HG03571 (cell line): ENCODE data around the gene RHPN2.
"Not testable (repeated sequence)": the region's sequence is repeated elsewhere in the genome, so short reads cannot be mapped to it uniquely, and the experiment has no call there.

Experiments
- ATAC-seq: cut with Tn5 transposase; IDR thresholded peaks from one replicate; pipeline ENCODE4 v1.9.1; 2021; ENCODE audit not compliant: unreplicated experiment

Gene RHPN2

GRCh38 chr19:33066543-33066942 lies 1.9 kb upstream of the RHPN2 start:
- ATAC-seq = no peak

- ATAC-seq = peak; percentile 35
Observed at GRCh38 chr19:33064458-33064791, 263 bp downstream of the RHPN2 start.

- no peak for ATAC-seq
Observed at GRCh38 chr19:33063753-33064457, 783 bp downstream of the RHPN2 start.

GRCh38 chr19:33063356-33063752 lies 1.3 kb downstream of the RHPN2 start:
- no peak for ATAC-seq

GRCh38 chr19:33062902-33063301 lies 1.8 kb downstream of the RHPN2 start:
- ATAC-seq = no peak

GRCh38 chr19:33060586-33060985 lies 4.1 kb downstream of the RHPN2 start:
- ATAC-seq = no peak

GRCh38 chr19:33055718-33056117 lies 9.0 kb downstream of the RHPN2 start:
- ATAC-seq = no peak

GRCh38 chr19:33054623-33055022 lies 10.1 kb downstream of the RHPN2 start:
- ATAC-seq = no peak

GRCh38 chr19:33052352-33052972 lies 12.2 kb downstream of the RHPN2 start:
- no peak for ATAC-seq

GRCh38 chr19:33050110-33050509 lies 14.6 kb downstream of the RHPN2 start:
- no peak for ATAC-seq

- ATAC-seq = no peak
Observed at GRCh38 chr19:33048806-33049676, 15.6 kb downstream of the RHPN2 start.

- no peak for ATAC-seq
Observed at GRCh38 chr19:33047422-33047821, 17.3 kb downstream of the RHPN2 start.

- ATAC-seq = not testable (repeated sequence)
Observed at GRCh38 chr19:33041828-33042160, 22.9 kb downstream of the RHPN2 start.

- ATAC-seq = no peak
Observed at GRCh38 chr19:33040994-33041827, 23.5 kb downstream of the RHPN2 start.

- ATAC-seq = no peak
Observed at GRCh38 chr19:33039815-33040214, 24.9 kb downstream of the RHPN2 start.

GRCh38 chr19:33039108-33039599 lies 25.5 kb downstream of the RHPN2 start:
- no peak for ATAC-seq

GRCh38 chr19:33037168-33038025 lies 27.3 kb downstream of the RHPN2 start:
- ATAC-seq = not testable (repeated sequence)

- not testable (repeated sequence) for ATAC-seq
Observed at GRCh38 chr19:33036370-33037167, 28.1 kb downstream of the RHPN2 start.

GRCh38 chr19:33035461-33035860 lies 29.2 kb downstream of the RHPN2 start:
- ATAC-seq = no peak
